HUES64 (cell line): Measurements from ENCODE around the gene CLUH.

Experiments
- H3K27ac ChIP-seq: 2 replicates; pipeline ENCODE4 v1.7.0; 2013; ENCODE audit warnings: low read depth, low read length, inconsistent platforms
- H3K27me3 ChIP-seq: 2 replicates; pipeline ENCODE4 v1.6.1; 2013; ENCODE audit warnings: mild to moderate bottlenecking, low read length; ENCODE audit not compliant: insufficient read depth
- H3K36me3 ChIP-seq: 2 replicates; pipeline ENCODE4 v1.6.1; 2013; ENCODE audit warnings: mild to moderate bottlenecking, low read length; ENCODE audit not compliant: insufficient read depth
- H3K4me1 ChIP-seq: 2 replicates; pipeline ENCODE4 v1.6.1; 2013; ENCODE audit warnings: mild to moderate bottlenecking, low read length, moderate library complexity; ENCODE audit not compliant: insufficient read depth
- H3K4me3 ChIP-seq: 2 replicates; pipeline ENCODE4 v1.5.1; 2013; ENCODE audit warnings: mild to moderate bottlenecking, low read length, moderate library complexity
- H3K9ac ChIP-seq: 2 replicates; pipeline ENCODE4 v1.6.1; 2013; ENCODE audit warnings: mild to moderate bottlenecking, low read depth, low read length
- H3K9me3 ChIP-seq: 2 replicates; pipeline ENCODE4 v1.6.1; 2013; ENCODE audit warnings: low read depth, low read length; ENCODE audit not compliant: insufficient read depth
- WGBS: fragments of 150-250, 120-280 bp; methylation state at CpG from one replicate; pipeline ENCODE4 v1.1.7; 2013; ENCODE audit warnings: missing lambda C conversion rate; 5-methylcytosine and 5-hydroxymethylcytosine counted together

The CLUH gene

DNA sequence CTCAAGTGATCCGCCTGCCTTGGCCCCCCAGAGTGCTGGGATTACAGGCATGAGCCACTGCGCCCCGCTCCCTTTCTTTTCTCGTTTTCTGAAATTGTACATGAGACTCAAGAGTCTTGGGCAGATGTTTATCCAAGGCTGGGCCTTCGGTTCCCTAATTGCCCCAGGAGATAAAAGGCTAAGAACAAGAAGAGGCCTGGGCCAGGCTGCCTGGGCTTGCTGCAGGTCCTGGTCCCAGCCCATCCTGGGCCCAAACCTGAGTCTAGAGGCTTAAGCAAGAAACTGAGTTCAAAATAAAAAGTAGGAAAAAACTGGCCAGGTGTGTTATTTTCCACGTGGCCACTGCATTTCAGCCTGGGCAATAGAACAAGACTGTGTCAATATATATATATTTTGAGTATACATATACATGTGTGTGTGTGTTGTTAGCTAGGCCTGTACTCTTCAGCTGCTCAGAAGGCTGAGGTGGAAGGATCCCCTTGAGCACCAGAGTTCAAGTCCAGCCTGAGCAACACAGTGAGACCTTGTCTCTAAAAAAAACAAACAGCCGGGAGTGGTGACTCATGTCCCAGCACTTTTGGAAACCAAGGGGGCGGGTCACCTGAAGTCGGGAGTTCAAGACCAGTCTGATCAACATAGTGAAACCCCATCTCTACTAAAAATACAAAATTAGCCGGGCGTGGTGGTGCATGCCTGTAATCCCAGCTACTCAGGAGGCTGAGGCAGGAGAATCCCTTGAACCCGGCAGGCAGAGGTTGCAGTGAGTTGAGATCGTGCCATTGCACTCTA is 6.8 kb upstream of the CLUH start:
- H3K4me1 ChIP-seq, result peaks cover 9% of the 10 kb centered on the region
- no peaks in the 10 kb centered on the region for H3K27me3 ChIP-seq
- H3K9ac ChIP-seq, result no peak overlapping the region
- no peaks in the 10 kb centered on the region for H3K36me3 ChIP-seq
- no peaks in the 10 kb centered on the region for H3K9me3 ChIP-seq
- no peak overlapping the region for H3K4me3 ChIP-seq
- H3K27ac ChIP-seq, result no peak overlapping the region
- WGBS, result 84% methylated on average over 13 of the region's 13 CpGs

DNA sequence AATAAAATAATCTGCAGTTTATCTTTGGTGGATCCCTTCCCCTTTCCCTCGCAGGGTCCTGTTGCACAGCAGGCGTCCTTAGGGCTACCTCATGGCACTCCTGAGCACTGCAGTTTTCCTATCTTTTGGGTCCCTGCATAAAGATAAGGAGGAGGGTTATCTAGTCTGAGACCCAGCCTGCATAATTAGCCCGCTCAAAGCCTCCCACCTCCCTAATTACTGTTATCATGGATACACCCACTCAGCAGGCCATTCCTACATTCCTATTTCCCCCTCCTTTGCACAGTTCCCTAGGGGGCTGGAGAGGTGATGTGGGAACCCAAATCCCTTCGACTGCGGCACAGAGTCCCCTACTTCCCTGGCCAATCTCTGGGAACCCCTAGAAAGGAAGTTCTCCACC is 5.1 kb upstream of the CLUH start:
- no peak overlapping the region for H3K9ac ChIP-seq
- H3K36me3 ChIP-seq, result no peaks in the 10 kb centered on the region
- H3K27ac ChIP-seq, result no peak overlapping the region
- peaks cover 10% of the 10 kb centered on the region; the same call in 1 of the 2 replicates for H3K27me3 ChIP-seq
- peaks cover 9% of the 10 kb centered on the region for H3K4me1 ChIP-seq
- no peak overlapping the region for H3K4me3 ChIP-seq
- H3K9me3 ChIP-seq, result no peaks in the 10 kb centered on the region
- WGBS, result 76% methylated on average over 5 of the region's 5 CpGs

DNA sequence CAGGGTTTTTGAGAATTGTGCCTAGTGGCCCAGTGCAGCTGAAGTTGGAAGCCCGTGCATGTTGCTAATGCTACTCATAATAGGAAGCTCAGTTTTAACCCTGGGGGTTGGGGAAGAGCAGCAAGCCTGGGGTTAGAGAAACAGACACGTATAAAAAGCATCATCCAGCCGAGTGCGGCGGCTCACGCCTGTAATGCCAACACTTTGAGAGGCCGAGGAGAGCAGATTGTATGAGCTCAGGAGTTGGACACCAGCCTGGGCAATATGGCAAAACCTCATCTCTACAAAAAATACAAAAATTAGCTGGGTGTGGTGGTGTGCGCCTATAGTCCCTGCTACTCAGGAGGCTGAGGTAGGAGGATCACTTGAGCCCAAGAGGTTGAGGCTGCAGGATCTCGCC is 2.3 kb upstream of the CLUH start:
- no peaks in the 10 kb centered on the region for H3K36me3 ChIP-seq
- no peak overlapping the region for H3K27ac ChIP-seq
- WGBS, result 96% methylated on average over 9 of the region's 9 CpGs
- peaks cover 16% of the 10 kb centered on the region for H3K4me1 ChIP-seq
- no peak overlapping the region for H3K9ac ChIP-seq
- no peak overlapping the region for H3K4me3 ChIP-seq
- peaks cover 22% of the 10 kb centered on the region for H3K27me3 ChIP-seq
- H3K9me3 ChIP-seq, result no peaks in the 10 kb centered on the region

DNA sequence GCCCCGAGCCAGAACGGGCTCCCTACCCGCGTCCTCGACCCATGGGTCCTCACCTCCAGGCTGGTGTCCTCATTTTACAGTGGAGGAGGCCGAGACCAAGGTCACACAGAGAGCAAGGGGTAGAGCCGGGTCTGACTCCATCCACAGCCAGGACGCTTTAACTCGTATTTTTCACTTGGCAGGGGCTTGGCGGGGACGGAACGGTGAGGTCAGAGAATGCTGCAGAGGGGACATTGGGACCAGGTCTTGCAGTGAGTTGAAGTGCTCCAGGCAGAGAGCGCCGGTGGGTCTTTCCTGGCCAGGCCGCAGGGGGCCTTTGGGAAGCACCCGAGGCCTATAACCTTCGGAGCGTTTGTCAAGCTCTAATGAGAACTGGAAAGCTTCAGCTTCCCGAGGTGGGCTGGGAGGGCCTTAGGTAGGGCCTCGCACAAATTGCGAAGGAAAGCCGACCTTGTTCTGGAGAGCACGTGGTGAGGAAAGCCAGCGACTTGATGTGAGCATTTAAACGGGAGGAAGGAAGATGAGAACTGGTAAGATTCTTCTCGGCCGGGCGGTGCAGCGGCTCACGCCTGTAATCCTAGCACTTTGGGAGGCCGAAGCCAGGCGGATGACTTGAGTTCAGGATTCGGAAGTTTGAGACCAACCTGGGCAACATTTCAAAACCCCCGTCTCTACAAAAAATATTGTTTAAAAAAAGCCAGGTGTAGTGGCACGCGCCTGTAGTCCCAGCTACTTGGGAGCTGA is 908 bp upstream of the CLUH start:
- no peaks in the 10 kb centered on the region for H3K36me3 ChIP-seq
- H3K9ac ChIP-seq, result peak overlapping the region; percentile 84; the same call in 1 of the 2 replicates
- 67% methylated on average over 36 of the region's 36 CpGs for WGBS
- H3K27ac ChIP-seq, result peak overlapping the region; percentile 17; the same call in 1 of the 2 replicates
- peaks cover 20% of the 10 kb centered on the region for H3K4me1 ChIP-seq
- peak overlapping the region; percentile 80 for H3K4me3 ChIP-seq
- H3K9me3 ChIP-seq, result no peaks in the 10 kb centered on the region
- H3K27me3 ChIP-seq, result peaks cover 22% of the 10 kb centered on the region

DNA sequence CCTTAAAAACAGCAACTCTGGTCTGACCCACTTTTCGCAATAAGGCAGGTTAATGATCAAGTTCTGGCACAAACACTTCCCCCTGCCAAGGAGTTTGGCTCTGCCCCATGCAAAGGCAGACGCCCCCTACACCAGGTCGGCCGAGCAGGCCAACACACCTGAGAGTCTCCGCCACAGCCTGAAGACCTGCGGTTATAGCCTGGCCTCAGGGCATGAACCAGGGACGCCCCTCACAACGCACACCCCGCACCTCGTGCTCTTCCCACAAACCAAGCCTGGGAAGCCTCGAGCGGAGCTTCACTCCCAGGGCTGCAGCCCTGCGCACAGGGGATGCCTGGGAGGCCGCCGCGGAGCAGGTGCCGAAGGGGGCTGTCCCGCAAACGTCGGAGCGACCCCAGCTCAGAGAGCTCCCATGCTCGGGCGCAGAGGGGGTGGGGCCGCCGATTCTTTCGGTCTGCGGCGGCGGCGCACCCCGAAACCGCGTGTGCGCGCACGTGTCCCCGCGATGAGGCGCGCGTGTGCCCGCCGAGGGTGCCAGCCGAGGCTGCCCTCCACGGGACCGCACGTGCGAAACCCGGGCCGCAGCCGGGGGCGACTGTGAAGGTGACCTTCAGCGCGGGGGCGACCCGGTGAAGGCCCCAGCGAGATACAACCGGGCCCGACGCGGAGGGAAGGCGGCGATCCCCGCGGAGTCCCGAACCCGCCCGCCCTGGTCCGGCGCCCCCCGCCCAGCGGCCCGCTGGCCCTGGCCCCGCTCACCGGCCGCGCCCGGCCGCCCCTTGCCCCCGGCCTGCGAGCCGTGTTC is 559 bp downstream of the CLUH start:
- H3K36me3 ChIP-seq, result no peaks in the 10 kb centered on the region
- 2% methylated on average over 82 of the region's 82 CpGs for WGBS
- H3K27ac ChIP-seq, result no peak overlapping the region
- peak overlapping the region; percentile 84 for H3K9ac ChIP-seq
- peaks cover 18% of the 10 kb centered on the region for H3K4me1 ChIP-seq
- peak overlapping the region; percentile 80 for H3K4me3 ChIP-seq
- H3K27me3 ChIP-seq, result peaks cover 22% of the 10 kb centered on the region
- H3K9me3 ChIP-seq, result no peaks in the 10 kb centered on the region

DNA sequence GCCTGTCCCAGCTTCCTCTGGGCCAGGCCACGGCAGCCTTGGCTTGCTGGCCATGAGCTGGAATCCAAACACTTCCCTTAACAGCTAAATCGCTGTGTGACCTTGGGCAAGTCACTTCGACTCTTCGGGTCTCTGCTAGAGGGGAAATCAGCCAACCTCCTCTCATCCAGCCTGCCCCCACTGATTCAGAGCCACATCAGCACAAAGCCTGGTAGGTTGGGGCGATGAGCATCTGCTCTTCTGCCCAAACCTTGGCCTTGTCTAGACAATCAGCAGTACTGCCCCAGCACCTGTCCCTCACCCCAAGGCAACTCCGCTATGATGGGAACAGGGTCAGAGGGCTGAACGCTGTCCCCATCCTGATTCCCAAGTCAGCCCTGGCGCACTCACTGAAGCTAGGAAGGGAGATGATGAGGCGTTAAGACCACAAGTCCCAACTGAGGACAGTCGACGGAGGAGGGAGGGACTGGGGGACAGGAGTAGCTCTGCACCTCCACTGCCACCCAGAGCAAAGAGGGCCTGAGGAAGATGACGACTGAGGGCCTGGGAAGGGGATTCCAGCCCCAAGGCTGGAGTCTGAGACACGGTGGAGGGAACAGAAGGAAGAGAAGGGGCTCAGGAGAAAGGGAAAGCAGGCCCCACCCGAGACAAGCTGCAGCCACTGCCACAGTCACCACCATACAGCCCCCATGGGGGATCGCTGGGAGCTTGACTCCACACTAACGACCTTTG is 1.3 kb downstream of the CLUH start:
- Histone ChIP-seq H3K9me3 (no peaks in the 10 kb centered on the region), H3K4me1 (peaks cover 23% of the 10 kb centered on the region), H3K27ac (no peak overlapping the region), H3K27me3 (peaks cover 22% of the 10 kb centered on the region), H3K9ac (peak overlapping the region; percentile 84), H3K36me3 (no peaks in the 10 kb centered on the region), H3K4me3 (peak overlapping the region; percentile 80)
- 67% methylated on average over 16 of the region's 16 CpGs for WGBS

DNA sequence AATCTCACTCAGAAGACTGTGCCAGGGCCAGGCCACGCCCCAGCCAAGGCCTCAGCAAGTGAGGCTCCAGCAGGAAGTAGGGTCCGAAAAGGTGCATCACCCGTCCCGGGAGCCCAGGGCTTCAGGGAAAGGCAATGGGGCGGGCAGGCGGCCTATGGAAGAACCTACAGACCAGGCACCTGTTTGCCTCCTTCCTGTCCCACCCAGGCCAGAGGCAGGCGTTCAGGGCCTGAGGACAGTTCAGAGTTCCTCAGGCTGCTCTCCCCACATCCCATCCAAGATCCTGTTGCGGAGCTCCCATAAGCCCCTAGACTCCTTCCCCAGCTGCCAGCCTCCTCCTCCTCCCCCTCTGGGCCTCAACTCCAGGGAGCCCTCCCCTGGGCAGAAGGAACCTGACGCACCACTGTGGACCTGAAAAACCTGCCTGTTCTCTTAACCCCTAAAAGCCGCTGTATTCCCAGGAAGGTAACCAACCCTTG is 2.3 kb downstream of the CLUH start:
- Histone ChIP-seq H3K9me3 (no peaks in the 10 kb centered on the region), H3K36me3 (0 out of 2 replicates have a peak, but pooled peaks cover 2% of the 10 kb centered on the region), H3K4me1 (peaks cover 26% of the 10 kb centered on the region), H3K9ac (no peak overlapping the region), H3K27me3 (peaks cover 22% of the 10 kb centered on the region), H3K4me3 (no peak overlapping the region), H3K27ac (no peak overlapping the region)
- WGBS, result 76% methylated on average over 10 of the region's 10 CpGs

DNA sequence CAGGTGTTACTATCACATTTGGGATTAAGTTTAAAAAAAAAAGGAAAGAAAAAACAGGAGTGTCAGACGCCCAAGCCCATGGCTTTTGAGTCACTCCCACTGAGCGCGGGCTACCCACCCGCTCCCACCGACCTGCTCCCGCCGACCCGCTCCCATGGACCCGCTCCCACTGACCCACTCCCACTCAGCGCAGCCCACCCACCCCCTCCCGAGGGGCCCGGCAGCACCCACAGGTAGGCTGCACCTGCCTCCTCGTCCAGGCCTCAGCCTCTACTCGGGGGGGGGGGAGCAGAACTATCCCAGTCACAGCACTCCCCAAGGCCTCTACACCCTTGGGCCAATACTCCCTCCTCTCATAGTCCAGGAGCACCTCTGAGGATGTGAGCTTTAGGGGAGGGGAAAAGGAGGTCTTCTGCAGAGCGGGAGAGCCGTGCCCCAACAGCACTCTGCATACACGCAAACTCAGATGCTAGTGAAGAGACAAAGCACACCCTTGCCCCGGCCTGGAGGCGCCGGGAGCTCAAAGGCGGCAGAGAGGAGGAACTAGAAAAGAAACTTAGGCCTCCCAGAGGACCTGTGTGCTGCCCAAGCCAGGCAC is 2.9 kb downstream of the CLUH start:
- H3K4me3 ChIP-seq, result no peak overlapping the region
- WGBS, result 92% methylated on average over 21 of the region's 21 CpGs

DNA sequence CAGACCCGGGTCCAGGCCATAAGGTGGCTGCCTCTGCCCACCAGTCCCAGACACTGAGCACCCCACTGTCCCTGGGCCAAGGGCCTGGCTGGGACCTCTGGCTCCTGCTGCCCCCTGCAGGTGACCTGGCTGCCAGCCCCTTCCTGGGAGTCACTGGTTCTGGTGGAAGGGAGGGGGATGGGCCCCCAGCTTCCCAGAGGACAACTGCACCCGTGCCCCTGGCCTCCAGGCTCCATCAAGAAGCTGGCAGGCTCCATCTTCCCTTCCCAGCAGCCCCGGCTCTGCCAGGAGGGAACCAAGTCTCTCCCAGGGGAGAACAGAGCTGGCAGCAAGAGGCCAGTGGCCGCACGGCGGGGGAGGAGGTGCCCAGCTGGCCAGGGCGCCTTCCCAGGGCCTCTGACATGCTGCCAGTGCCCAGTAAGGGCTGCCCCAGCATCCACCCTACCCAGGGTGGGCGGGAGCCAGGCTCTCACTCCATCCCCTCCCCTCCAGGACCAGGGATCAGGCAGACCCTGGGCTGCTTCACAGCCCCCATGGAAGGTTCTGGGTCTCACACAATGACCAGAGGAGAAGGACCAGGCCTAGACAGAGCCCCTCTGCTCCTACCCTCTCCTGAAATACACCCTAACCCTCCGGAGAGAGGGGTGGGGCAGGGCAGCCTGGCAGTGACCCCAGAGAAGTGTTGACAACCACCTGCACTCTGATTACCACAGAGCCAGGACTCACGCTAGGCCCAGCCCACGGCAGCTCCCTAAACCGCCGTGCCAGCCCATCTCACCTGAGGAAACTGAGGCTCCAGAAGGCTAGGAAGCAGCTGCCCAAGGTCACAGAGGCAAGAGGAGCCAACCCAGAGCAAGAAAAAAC is 3.6 kb downstream of the CLUH start:
- Histone ChIP-seq H3K27me3 (peaks cover 22% of the 10 kb centered on the region), H3K9me3 (no peaks in the 10 kb centered on the region), H3K9ac (no peak overlapping the region), H3K27ac (no peak overlapping the region), H3K36me3 (peaks cover 15% of the 10 kb centered on the region), H3K4me3 (no peak overlapping the region), H3K4me1 (peaks cover 26% of the 10 kb centered on the region)
- 88% methylated on average over 13 of the region's 13 CpGs for WGBS

More for the DNA sequence above, 2.9 kb downstream of the CLUH start:
- peaks cover 7% of the 10 kb centered on the region; the same call in 1 of the 2 replicates for H3K36me3 ChIP-seq
- no peaks in the 10 kb centered on the region for H3K9me3 ChIP-seq
- no peak overlapping the region for H3K27ac ChIP-seq
- peaks cover 22% of the 10 kb centered on the region for H3K27me3 ChIP-seq
- H3K4me1 ChIP-seq, result peaks cover 26% of the 10 kb centered on the region
- no peak overlapping the region for H3K9ac ChIP-seq
